GM19193 (cell line): ENCODE data around the gene COX4I1.

Experiments
- POLR2A ChIP-seq: IDR thresholded peaks from 4 replicates; pipeline ENCODE4 v1.6.1; 2011; ENCODE audit not compliant: insufficient read depth, insufficient read length; ENCODE audit errors: extremely low read depth

The COX4I1 gene

DNA sequence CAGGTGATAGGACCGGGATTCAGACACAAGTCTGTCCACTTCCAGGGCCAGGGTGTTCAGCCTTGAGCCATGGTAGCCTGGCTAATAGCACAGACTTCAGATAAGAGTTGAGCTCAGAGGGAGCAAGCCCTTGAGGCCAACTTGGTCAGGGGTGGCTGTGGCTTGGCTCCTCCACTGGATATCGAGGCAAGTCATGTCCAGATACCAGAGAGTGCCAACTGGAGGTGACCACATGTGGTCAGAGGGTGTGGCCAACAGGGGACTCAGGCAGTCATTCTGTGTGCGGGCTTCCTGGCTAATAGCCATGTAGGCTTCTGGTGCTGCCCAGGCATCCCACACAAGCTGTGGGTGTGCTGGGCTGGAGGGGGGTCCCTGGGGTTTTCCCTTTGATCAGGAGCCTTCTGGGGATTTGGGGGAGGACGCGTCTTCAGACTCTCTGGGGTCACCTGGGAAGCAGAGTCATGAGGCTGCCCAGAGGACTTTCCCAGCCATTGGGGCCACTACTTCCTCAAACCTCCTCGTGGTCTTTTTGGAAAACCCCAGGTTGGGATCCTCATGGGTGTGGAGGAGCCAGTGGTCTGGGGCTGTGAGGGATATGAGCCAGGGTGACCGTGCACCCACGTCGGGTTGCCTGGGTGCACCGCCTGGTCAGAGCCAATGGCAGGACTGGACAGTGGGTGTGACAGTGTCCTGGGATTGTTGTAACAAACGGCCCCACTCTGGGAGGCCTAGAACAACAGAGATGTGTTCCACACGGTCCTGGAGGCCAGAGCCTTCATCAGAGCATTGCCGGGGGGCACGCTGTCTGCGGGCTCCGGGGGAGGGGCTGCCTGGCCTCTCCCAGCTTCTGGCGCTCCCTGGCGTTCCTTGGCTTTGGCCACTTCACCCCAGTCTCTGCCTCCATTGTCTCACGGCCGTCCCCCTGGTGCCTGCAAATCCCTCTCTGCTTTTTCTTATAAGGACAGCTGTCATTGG is 25.0 kb downstream of the COX4I1 start:
- TF ChIP-seq POLR2A: no peak

DNA sequence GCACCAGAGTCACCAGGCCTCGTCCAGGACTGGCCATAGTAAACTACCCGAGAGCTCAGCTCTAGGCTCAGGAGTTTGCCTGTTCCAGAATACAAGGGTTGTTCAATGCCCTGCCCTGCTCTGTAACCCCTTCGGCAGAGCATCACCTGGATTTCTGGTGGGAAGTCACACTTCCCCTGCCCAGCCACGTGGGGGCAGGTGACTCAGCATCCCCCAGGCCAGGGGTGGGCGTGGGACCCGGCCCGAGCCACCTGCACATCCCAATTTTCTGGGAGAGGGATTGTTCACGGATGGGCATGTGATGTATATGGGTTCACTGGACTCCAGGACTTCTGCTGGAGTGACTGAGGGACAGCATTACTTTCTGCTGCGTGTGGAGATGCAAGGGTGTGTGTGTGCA is 25.8 kb downstream of the COX4I1 start:
- TF ChIP-seq POLR2A: no peak

- no peak for TF ChIP-seq POLR2A
Measured at GRCh38 chr16:85826686-85827247, 27.3 kb downstream of the COX4I1 start.

DNA sequence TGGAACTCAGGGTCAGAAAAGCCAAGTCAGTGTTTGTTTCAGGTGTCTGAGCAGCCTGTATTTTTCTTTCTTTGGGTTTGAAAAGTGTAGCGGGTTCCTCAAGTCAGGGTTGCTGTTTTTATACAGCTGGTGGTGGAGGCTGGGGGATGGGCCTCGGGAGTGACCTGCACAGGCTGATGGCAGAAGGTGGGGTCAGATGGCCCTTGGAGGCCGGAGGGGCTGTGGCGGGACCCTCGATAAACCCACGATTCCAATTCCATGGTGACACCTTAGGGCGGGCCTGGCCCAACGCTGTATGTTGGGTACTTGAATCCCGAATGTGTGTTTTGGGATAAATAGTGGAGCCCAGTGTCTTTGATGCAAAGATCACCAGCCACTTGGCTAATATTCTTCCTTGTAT is 28.7 kb downstream of the COX4I1 start:
- no peak for TF ChIP-seq POLR2A

DNA sequence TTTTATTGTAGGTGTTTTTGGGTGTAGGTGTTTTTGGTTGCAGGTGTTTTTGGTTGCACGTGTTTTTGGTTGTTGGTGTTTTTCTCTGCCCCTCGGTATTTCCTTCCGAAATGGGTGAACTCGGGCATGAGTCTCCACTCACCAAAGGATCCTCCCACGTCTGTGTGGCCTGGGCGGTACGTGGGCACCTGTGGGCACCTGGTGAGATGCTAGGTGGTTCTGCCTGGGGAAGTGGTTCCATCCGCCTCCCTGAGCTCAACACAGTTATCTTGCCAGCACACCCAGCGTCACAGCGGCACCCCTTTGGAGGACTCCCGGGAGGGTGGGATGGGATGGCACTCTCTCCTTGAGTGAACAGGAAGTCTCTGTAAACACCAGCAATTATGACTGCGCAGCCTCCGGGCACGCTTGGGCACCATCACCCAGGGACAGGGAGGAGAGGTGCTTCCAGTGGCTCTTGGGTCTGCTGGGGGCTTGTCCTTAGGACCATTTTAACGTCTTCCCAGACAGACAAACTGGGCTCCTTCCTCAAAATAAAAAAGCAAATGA is 29.8 kb downstream of the COX4I1 start:
- TF ChIP-seq POLR2A: no peak

DNA sequence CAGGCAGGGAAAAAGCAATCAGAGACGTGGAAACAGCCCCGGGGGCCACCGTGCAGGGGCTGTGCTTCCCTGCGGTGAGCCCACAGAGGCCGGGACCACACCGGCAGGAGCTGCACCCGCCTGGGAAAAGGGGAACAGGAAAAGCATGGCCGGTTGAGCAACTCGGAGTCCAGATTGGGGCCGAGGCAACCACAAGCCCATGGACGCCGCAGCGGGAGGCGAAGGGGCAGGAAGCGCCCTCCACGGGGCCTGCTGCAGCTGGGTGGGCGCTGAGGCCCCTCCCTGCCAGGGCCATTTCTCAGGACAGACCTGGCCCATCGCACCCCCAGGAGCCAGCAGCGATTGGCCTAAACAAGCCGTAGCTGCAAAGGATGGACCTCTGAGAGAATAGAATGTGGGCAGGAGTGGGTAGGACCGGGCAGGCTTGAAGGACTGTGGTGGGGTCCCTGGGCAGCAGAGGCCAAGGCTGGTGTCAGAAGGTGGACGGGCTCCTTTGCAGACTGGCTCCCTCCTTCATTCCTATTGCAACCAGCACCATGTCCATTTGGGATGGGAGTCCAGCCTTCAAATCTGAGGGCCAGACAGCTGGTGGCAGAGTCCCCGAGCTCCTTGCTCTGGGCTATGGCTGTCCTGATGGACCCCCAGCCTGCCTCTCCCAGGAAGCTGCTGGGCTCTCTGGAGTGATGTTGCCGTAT is 30.4 kb downstream of the COX4I1 start:
- TF ChIP-seq POLR2A: no peak

DNA sequence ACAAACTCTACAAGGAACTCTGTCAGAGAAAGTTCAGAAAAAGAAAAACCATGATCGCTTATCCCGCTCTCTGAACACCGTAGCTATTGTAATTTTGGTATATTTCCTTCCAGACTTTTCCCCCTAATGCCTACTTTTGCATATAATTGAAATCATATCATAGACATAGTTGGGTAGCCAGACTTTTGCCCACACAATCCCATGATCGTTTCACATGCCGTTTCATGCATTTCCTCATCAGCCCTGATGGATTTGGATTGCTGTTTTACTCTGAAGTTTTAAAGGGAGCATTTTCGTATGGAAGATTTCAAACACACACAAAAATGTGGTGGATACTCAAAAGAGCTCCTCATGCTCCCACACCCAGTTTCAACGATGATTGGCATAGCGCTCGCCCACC is 31.3 kb downstream of the COX4I1 start:
- no peak for TF ChIP-seq POLR2A

DNA sequence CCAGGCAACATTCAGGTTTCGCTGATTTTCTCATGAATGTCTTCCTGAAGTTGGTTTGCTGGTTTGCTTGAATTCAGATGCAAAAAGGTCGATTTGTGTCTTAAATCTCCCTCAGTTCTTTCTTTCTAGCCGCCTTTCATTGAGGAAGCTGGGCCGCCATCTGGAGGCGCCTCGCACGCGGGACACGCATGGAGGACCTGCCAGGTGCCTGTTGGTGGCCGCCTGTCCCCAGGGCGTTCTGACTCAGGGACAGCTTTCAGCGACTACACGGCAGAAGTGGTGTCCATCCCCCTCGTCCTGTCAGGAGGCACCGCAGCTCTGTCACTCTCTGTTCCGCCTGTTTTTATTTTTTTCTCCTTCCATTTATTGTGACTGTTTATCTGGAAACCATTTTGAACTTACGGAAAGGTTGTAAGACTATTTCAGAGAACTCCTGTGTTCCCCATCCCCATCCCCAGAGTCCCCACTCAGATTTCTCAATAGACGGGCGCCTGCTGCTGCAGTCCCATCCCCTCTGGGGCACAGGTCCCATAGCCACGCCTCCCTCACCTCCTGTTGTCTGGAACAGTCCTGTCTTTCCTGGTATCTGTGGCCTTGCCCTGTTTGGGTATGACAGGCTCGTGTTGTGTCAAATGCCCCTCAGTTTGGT is 33.2 kb downstream of the COX4I1 start:
- no peak for TF ChIP-seq POLR2A

GRCh38 chr16:85833219-85833920 is 33.9 kb downstream of the COX4I1 start:
- TF ChIP-seq POLR2A: no peak

- no peak for TF ChIP-seq POLR2A
Measured at GRCh38 chr16:85834741-85835140, 35.2 kb downstream of the COX4I1 start.

GRCh38 chr16:85835227-85835751 is 35.8 kb downstream of the COX4I1 start:
- TF ChIP-seq POLR2A: no peak

- TF ChIP-seq POLR2A: no peak
Measured at GRCh38 chr16:85835956-85836705, 36.6 kb downstream of the COX4I1 start.
